Fibroblast of the aortic adventitia (primary cell): ENCODE data around the gene ZNF213. TPM values are rescaled to one million over a fixed set of nuclear protein-coding genes. Genes with fewer than 3 reads are reported as not detected.

Experiments
- DNase-seq: peaks from one replicate; pipeline ENCODE4 v3.0.0-alpha.2; 2010; ENCODE audit warnings: low read depth
- H3K4me3 ChIP-seq: 2 replicates; pipeline ENCODE4 v1.5.1; 2011; ENCODE audit warnings: low read depth, mild to moderate bottlenecking, control low read depth, low read length, moderate library complexity
- CTCF ChIP-seq: IDR thresholded peaks from 2 replicates; pipeline ENCODE4 v1.5.1; 2011; ENCODE audit warnings: mild to moderate bottlenecking, low read length, control low read depth, inconsistent platforms; ENCODE audit not compliant: insufficient read depth
- total RNA-seq: library from RNA; depleted of rRNA; stranded (reverse); fragments of >200 nt; gene quantifications from 2 replicates; pipeline ENCODE4 v1.2.3, GENCODE V29; 2012; ENCODE audit warnings: low replicate concordance

ZNF213 gene
- total RNA-seq, 1 donor, result 6.9 TPM

GRCh38 chr16:3155972-3156371, 21.1 kb downstream of the ZNF213 start:
- DNase-seq, result no peak
- H3K4me3 ChIP-seq, result no peak overlapping the region
- TF ChIP-seq CTCF, result no peak

GRCh38 chr16:3157229-3158025, 22.6 kb downstream of the ZNF213 start:
- TF ChIP-seq CTCF, result no peak
- peak overlapping the region; percentile 76 for H3K4me3 ChIP-seq
- DNase-seq, result peak; percentile 95

- peak overlapping the region; percentile 76 for H3K4me3 ChIP-seq
- DNase-seq, result no peak
- TF ChIP-seq CTCF, result no peak
Measured at GRCh38 chr16:3158026-3158509, 23.2 kb downstream of the ZNF213 start.

- H3K4me3 ChIP-seq, result peak overlapping the region; percentile 76
- DNase-seq, result peak; percentile 79
- TF ChIP-seq CTCF, result no peak
Measured at GRCh38 chr16:3158510-3159314, 23.9 kb downstream of the ZNF213 start.

GRCh38 chr16:3161235-3162018, 26.6 kb downstream of the ZNF213 start:
- DNase-seq, result no peak
- no peak for TF ChIP-seq CTCF
- H3K4me3 ChIP-seq, result no peak overlapping the region

- TF ChIP-seq CTCF, result no peak
- H3K4me3 ChIP-seq, result no peak overlapping the region
- DNase-seq, result no peak
Measured at GRCh38 chr16:3164121-3164991, 29.5 kb downstream of the ZNF213 start.
